Dermis blood vessel endothelial cell (primary cell): ENCODE data around the gene PLEKHS1. TPM values are rescaled to one million over a fixed set of nuclear protein-coding genes. Genes with fewer than 3 reads are reported as not detected.
"Not testable (repeated sequence)": the region's sequence is repeated elsewhere in the genome, so short reads cannot be mapped to it uniquely, and the experiment has no call there.

Experiments
- DNase-seq: peaks from one replicate; pipeline ENCODE4 v3.0.0; 2010
- total RNA-seq: library from RNA; depleted of rRNA; stranded (reverse); fragments of >200 nt; gene quantifications from 2 replicates; pipeline ENCODE4 v1.2.3, GENCODE V29; 2014

The PLEKHS1 gene
- total RNA-seq, 1 donor from 2014 or later = not detected

GRCh38 chr10:113801569-113801968 lies 50.1 kb downstream of the PLEKHS1 start:
- no peak for DNase-seq

- DNase-seq = no peak
These were observed 51.5 kb downstream of the PLEKHS1 start for GRCh38 chr10:113802997-113803396.

- no peak for DNase-seq
These were observed 55.0 kb downstream of the PLEKHS1 start for GRCh38 chr10:113806503-113806902.

GRCh38 chr10:113808168-113808567 lies 56.7 kb downstream of the PLEKHS1 start:
- DNase-seq = no peak

- DNase-seq = not testable (repeated sequence)
These were observed 63.2 kb downstream of the PLEKHS1 start for GRCh38 chr10:113814700-113815099.

- DNase-seq = no peak
These were observed 68.5 kb downstream of the PLEKHS1 start for GRCh38 chr10:113819989-113820388.

- DNase-seq = peak; percentile 8
These were observed 69.0 kb downstream of the PLEKHS1 start for GRCh38 chr10:113820507-113820906.

- not testable (repeated sequence) for DNase-seq
These were observed 69.8 kb downstream of the PLEKHS1 start for GRCh38 chr10:113821306-113821705.

- no peak for DNase-seq
These were observed 70.7 kb downstream of the PLEKHS1 start for GRCh38 chr10:113822174-113822573.

GRCh38 chr10:113823389-113823788 lies 71.9 kb downstream of the PLEKHS1 start:
- peak; percentile 13 for DNase-seq

- DNase-seq = no peak
These were observed 74.3 kb downstream of the PLEKHS1 start for GRCh38 chr10:113825791-113826190.

- not testable (repeated sequence) for DNase-seq
These were observed 77.1 kb downstream of the PLEKHS1 start for GRCh38 chr10:113828567-113828966.

Other genes starting within 250 kb of the PLEKHS1 start
- under 0.01 and 0.19 TPM in 2 replicates for gene HABP2, start 198.6 kb upstream of the PLEKHS1 start, total RNA-seq
- not detected in 2 replicates for gene NRAP, start 87.6 kb upstream of the PLEKHS1 start, total RNA-seq
- gene CASP7, start 71.8 kb upstream of the PLEKHS1 start, total RNA-seq = 64.5 and 71.8 TPM in 2 replicates
- 8.0 and 12.3 TPM in 2 replicates for gene DCLRE1A, start 102.4 kb downstream of the PLEKHS1 start, total RNA-seq
- 15.8 and 22.6 TPM in 2 replicates for gene NHLRC2, start 103.0 kb downstream of the PLEKHS1 start, total RNA-seq